ENCODE data around the gene SEC31A. TPM values are rescaled to one million over a fixed set of nuclear protein-coding genes. Genes with fewer than 3 reads are reported as not detected.
A peak's percentile ranks its signal among the peaks of the same experiment; 100 is the strongest.
"Not testable (repeated sequence)": the region's sequence is repeated elsewhere in the genome, so short reads cannot be mapped to it uniquely, and the experiment has no call there.

The SEC31A gene
- total RNA-seq, 1 experiment from 2014 or later, result 104 TPM

- DNase-seq (ENCODE audit: low read depth, low spot score), result peak; percentile 21
- in situ Hi-C loops (cut with HindIII; ENCODE audit: low pct_unique_long_range_greater_than_20kb, low sequenced_read_pairs), result no loop called here
These were observed 7.6 kb upstream of the SEC31A start for GRCh38 chr4:82898322-82899243.

GRCh38 chr4:82896755-82897154, 5.8 kb upstream of the SEC31A start:
- in situ Hi-C loops (cut with HindIII; ENCODE audit: low pct_unique_long_range_greater_than_20kb, low sequenced_read_pairs), result no loop called here
- no peak for DNase-seq (ENCODE audit: low read depth, low spot score)

- DNase-seq (ENCODE audit: low read depth, low spot score), result peak; percentile 22
- in situ Hi-C loops (cut with HindIII; ENCODE audit: low pct_unique_long_range_greater_than_20kb, low sequenced_read_pairs), result no loop called here
These were observed 3.0 kb upstream of the SEC31A start for GRCh38 chr4:82893942-82894341.

GRCh38 chr4:82892467-82892802, 1.5 kb upstream of the SEC31A start:
- in situ Hi-C loops (cut with HindIII; ENCODE audit: low pct_unique_long_range_greater_than_20kb, low sequenced_read_pairs), result no loop called here
- no peak for DNase-seq (ENCODE audit: low read depth, low spot score)

- DNase-seq (ENCODE audit: low read depth, low spot score), result no peak
- in situ Hi-C loops (cut with HindIII; ENCODE audit: low pct_unique_long_range_greater_than_20kb, low sequenced_read_pairs), result no loop called here
These were observed 934 bp upstream of the SEC31A start for GRCh38 chr4:82891707-82892466.

- in situ Hi-C loops (cut with HindIII; ENCODE audit: low pct_unique_long_range_greater_than_20kb, low sequenced_read_pairs), result no loop called here
- DNase-seq (ENCODE audit: low read depth, low spot score), result no peak
These were observed 439 bp downstream of the SEC31A start for GRCh38 chr4:82890528-82890900.

GRCh38 chr4:82889287-82889686, 1.7 kb downstream of the SEC31A start:
- no peak for DNase-seq (ENCODE audit: low read depth, low spot score)
- in situ Hi-C loops (cut with HindIII; ENCODE audit: low pct_unique_long_range_greater_than_20kb, low sequenced_read_pairs), result no loop called here

GRCh38 chr4:82886147-82886942, 4.6 kb downstream of the SEC31A start:
- DNase-seq (ENCODE audit: low read depth, low spot score), result no peak
- in situ Hi-C loops (cut with HindIII; ENCODE audit: low pct_unique_long_range_greater_than_20kb, low sequenced_read_pairs), result no loop called here

- in situ Hi-C loops (cut with HindIII; ENCODE audit: low pct_unique_long_range_greater_than_20kb, low sequenced_read_pairs), result no loop called here
- DNase-seq (ENCODE audit: low read depth, low spot score), result no peak
These were observed 5.5 kb downstream of the SEC31A start for GRCh38 chr4:82885410-82885809.

GRCh38 chr4:82868572-82868971, 22.4 kb downstream of the SEC31A start:
- in situ Hi-C loops (cut with HindIII; ENCODE audit: low pct_unique_long_range_greater_than_20kb, low sequenced_read_pairs), result no loop called here
- DNase-seq (ENCODE audit: low read depth, low spot score), result no peak

GRCh38 chr4:82866706-82867385, 24.1 kb downstream of the SEC31A start:
- no peak for DNase-seq (ENCODE audit: low read depth, low spot score)
- in situ Hi-C loops (cut with HindIII; ENCODE audit: low pct_unique_long_range_greater_than_20kb, low sequenced_read_pairs), result no loop called here

GRCh38 chr4:82866033-82866432, 24.9 kb downstream of the SEC31A start:
- in situ Hi-C loops (cut with HindIII; ENCODE audit: low pct_unique_long_range_greater_than_20kb, low sequenced_read_pairs); DNase-seq (ENCODE audit: low read depth, low spot score): not testable (repeated sequence)

- no peak for DNase-seq (ENCODE audit: low read depth, low spot score)
- in situ Hi-C loops (cut with HindIII; ENCODE audit: low pct_unique_long_range_greater_than_20kb, low sequenced_read_pairs), result no loop called here
These were observed 25.4 kb downstream of the SEC31A start for GRCh38 chr4:82865592-82865991.

- in situ Hi-C loops (cut with HindIII; ENCODE audit: low pct_unique_long_range_greater_than_20kb, low sequenced_read_pairs), result no loop called here
- DNase-seq (ENCODE audit: low read depth, low spot score), result no peak
These were observed 26.5 kb downstream of the SEC31A start for GRCh38 chr4:82864336-82864979.

GRCh38 chr4:82861529-82861928, 29.4 kb downstream of the SEC31A start:
- in situ Hi-C loops (cut with HindIII; ENCODE audit: low pct_unique_long_range_greater_than_20kb, low sequenced_read_pairs), result no loop called here
- DNase-seq (ENCODE audit: low read depth, low spot score), result no peak

- DNase-seq (ENCODE audit: low read depth, low spot score); in situ Hi-C loops (cut with HindIII; ENCODE audit: low pct_unique_long_range_greater_than_20kb, low sequenced_read_pairs): not testable (repeated sequence)
These were observed 30.5 kb downstream of the SEC31A start for GRCh38 chr4:82860487-82860886.

GRCh38 chr4:82852751-82853285, 38.1 kb downstream of the SEC31A start:
- in situ Hi-C loops (cut with HindIII; ENCODE audit: low pct_unique_long_range_greater_than_20kb, low sequenced_read_pairs), result no loop called here
- DNase-seq (ENCODE audit: low read depth, low spot score), result no peak
